NCI-H1105 treated with DMSO at 0.1 percent for 48 hours (cell line): Measurements from ENCODE around the gene FGA.
"Not testable (repeated sequence)": the region's sequence is repeated elsewhere in the genome, so short reads cannot be mapped to it uniquely, and the experiment has no call there.

Experiments
- DNase-seq: peaks from one replicate; lab custom pipeline; 2025; lab: John Stamatoyannopoulos, UW

The FGA gene

GRCh38 chr4:154606728-154607723 lies 16.5 kb upstream of the FGA start:
- DNase-seq, result no peak

- DNase-seq, result no peak
Observed at GRCh38 chr4:154604696-154605200, 14.2 kb upstream of the FGA start.

- DNase-seq, result no peak
Observed at GRCh38 chr4:154603033-154603943, 12.7 kb upstream of the FGA start.

- no peak for DNase-seq
Observed at GRCh38 chr4:154602404-154603020, 12.0 kb upstream of the FGA start.

GRCh38 chr4:154597798-154598774 lies 7.5 kb upstream of the FGA start:
- DNase-seq, result no peak

- not testable (repeated sequence) for DNase-seq
Observed at GRCh38 chr4:154597281-154597680, 6.7 kb upstream of the FGA start.

GRCh38 chr4:154595807-154596206 lies 5.3 kb upstream of the FGA start:
- DNase-seq, result no peak

GRCh38 chr4:154594343-154594742 lies 3.8 kb upstream of the FGA start:
- not testable (repeated sequence) for DNase-seq

- no peak for DNase-seq
Observed at GRCh38 chr4:154593868-154594267, 3.3 kb upstream of the FGA start.

GRCh38 chr4:154591890-154592289 lies 1.3 kb upstream of the FGA start:
- no peak for DNase-seq

- no peak for DNase-seq
Observed at GRCh38 chr4:154589296-154590197, 995 bp downstream of the FGA start.

GRCh38 chr4:154588198-154588597 lies 2.3 kb downstream of the FGA start:
- DNase-seq, result no peak

GRCh38 chr4:154586296-154587033 lies 4.1 kb downstream of the FGA start:
- DNase-seq, result no peak

- no peak for DNase-seq
Observed at GRCh38 chr4:154585369-154586018, 5.0 kb downstream of the FGA start.

GRCh38 chr4:154584259-154584658 lies 6.3 kb downstream of the FGA start:
- DNase-seq, result no peak

- no peak for DNase-seq
Observed at GRCh38 chr4:154583677-154584076, 6.9 kb downstream of the FGA start.

- DNase-seq, result no peak
Observed at GRCh38 chr4:154583230-154583629, 7.3 kb downstream of the FGA start.

GRCh38 chr4:154582723-154583122 lies 7.8 kb downstream of the FGA start:
- no peak for DNase-seq
